Central memory CD8-positive, alpha-beta T cell (primary cell): ENCODE data around the gene RAX2.

ENCODE experiments used
- ATAC-seq: fragments of 150-1000 bp; cut with Tn5 transposase; replicated peaks from 2 replicates; pipeline ENCODE4 v1.10.0; 2022; ENCODE audit warnings: mild to moderate bottlenecking, moderate FRiP score, moderate number of reproducible peaks; ENCODE audit not compliant: poor library complexity, severe bottlenecking; ENCODE audit errors: extremely low read depth
- DNase-seq, 2 donors: peaks; one replicate each; pipeline ENCODE4 v3.0.0; 2021; ENCODE audit warnings: low spot score in 2 of 2
- H3K27ac Mint-ChIP-seq: one replicate; pipeline ENCODE4 v1.8.0; 2022; ENCODE audit warnings: low read depth, mild to moderate bottlenecking, moderate library complexity, mixed read lengths
- H3K27me3 Mint-ChIP-seq: one replicate; pipeline ENCODE4 v1.8.0; 2022; ENCODE audit warnings: mixed read lengths
- H3K36me3 Mint-ChIP-seq: one replicate; pipeline ENCODE4 v1.8.0; 2022; ENCODE audit warnings: mild to moderate bottlenecking, moderate library complexity, mixed read lengths; ENCODE audit not compliant: insufficient read depth
- H3K4me1 Mint-ChIP-seq: one replicate; pipeline ENCODE4 v1.8.0; 2022; ENCODE audit warnings: mixed read lengths
- H3K4me3 Mint-ChIP-seq: one replicate; pipeline ENCODE4 v1.8.0; 2022; ENCODE audit warnings: mild to moderate bottlenecking, moderate library complexity, mixed read lengths
- H3K9me3 Mint-ChIP-seq: one replicate; pipeline ENCODE4 v1.8.0; 2022; ENCODE audit warnings: mixed read lengths

The RAX2 gene

DNA sequence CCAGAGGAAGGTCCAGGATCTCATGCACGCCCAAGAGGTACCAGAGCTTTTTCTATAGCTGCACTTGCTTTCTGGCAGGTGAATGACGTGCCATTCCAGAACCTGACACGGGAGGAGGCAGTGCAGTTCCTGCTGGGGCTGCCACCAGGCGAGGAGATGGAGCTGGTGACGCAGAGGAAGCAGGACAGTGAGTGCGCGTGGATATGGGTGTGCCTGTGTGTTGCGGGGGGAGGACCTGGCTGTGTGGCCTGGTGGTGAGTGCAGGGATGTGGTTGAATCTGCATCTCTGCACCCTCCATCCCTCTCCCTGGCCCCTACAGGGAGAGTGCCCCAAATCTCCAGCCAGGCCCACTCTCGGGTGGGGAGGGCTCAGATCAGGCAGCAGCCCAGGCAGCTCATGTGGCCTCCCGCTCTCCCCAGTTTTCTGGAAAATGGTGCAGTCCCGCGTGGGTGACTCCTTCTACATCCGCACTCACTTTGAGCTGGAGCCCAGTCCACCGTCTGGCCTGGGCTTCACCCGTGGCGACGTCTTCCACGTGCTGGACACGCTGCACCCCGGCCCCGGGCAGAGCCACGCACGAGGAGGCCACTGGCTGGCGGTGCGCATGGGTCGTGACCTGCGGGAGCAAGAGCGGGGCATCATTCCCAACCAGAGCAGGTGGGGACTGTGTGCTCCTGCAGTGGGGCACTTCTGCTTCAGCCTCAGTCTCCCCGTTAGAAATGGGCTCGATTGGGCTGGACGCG is 33.4 kb downstream of the RAX2 start:
- Mint-ChIP-seq H3K4me1 (no peaks in the 10 kb centered on the region), H3K27ac (no peak overlapping the region), H3K4me3 (no peak overlapping the region), H3K36me3 (no peaks in the 10 kb centered on the region), H3K9me3 (no peaks in the 10 kb centered on the region), H3K27me3 (no peaks in the 10 kb centered on the region)
- ATAC-seq (no peak), DNase-seq (no peak)

- DNase-seq = no peak
- Mint-ChIP-seq H3K4me1 (no peaks in the 10 kb centered on the region), H3K27ac (peak overlapping the region; percentile 66), H3K4me3 (no peak overlapping the region), H3K9me3 (no peaks in the 10 kb centered on the region), H3K36me3 (no peaks in the 10 kb centered on the region), H3K27me3 (no peaks in the 10 kb centered on the region)
- no peak for ATAC-seq
These were observed 34.4 kb downstream of the RAX2 start for GRCh38 chr19:3737487-3738205.

DNA sequence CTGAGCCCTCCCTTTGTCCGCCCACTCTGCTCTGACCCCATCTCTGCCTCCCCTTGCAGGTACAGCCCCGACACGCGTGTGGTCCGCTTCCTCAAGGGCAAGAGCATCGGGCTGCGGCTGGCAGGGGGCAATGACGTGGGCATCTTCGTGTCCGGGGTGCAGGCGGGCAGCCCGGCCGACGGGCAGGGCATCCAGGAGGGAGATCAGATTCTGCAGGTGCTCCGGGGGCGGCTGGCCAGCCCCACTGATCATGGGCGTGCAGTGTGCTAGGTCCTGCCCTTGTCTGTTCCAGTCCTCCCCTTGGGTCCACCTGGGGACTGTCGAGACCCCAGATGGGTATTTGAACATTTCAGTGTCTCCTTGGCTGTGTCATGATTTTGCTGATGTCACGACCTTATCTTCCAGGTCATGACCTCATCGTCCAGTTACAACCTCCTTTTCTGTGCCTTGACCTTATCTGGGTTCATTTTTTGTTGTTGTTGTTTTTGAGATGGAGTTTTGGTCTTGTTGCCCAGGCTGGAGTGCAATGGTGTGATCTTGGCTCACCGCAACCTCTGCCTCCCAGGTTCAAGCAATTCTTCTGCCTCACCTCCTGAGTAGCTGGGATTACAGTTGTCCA is 35.8 kb downstream of the RAX2 start:
- Mint-ChIP-seq H3K27me3 (no peaks in the 10 kb centered on the region), H3K4me3 (no peak overlapping the region), H3K4me1 (no peaks in the 10 kb centered on the region), H3K36me3 (no peaks in the 10 kb centered on the region), H3K9me3 (no peaks in the 10 kb centered on the region), H3K27ac (no peak overlapping the region)
- DNase-seq (no peak), ATAC-seq (no peak)

- Mint-ChIP-seq H3K9me3 (no peaks in the 10 kb centered on the region), H3K4me1 (no peaks in the 10 kb centered on the region), H3K36me3 (no peaks in the 10 kb centered on the region), H3K27ac (no peak overlapping the region), H3K4me3 (no peak overlapping the region), H3K27me3 (no peaks in the 10 kb centered on the region)
- ATAC-seq (no peak), DNase-seq (no peak)
These were observed 37.8 kb downstream of the RAX2 start for GRCh38 chr19:3734310-3734600.

DNA sequence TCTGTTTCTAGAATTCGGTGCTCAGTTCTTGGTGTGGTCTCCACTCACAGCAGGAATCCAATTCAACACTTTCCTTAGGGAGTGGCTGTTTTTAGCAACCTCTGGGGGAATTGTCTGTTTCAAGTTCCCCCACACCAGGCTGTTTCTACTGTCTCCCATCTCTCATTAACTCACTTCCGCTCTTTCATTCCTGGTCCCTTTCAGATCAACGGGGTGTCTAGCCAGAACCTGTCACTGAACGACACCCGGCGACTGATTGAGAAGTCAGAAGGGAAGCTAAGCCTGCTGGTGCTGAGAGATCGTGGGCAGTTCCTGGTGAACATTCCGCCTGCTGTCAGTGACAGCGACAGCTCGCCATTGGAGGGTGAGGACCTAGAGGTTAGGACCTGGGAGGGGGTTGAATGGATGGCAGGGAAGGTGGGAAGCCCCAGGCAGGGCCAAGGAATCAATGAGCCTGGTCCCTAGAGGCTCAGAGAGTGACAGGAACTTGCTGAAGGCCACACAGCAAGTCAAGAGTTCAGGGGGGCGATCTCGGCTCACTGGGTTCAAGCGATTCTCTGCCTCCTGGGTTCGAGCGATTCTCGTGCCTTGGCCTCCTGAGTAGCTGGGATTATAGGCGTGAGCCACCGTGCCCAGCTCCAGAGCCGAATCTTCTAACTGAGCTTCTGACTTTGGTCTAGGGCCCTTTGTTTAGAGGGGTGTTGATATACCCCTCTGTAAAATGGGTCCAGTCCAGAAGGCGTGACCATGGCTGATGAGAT is 38.3 kb downstream of the RAX2 start:
- no peak for ATAC-seq
- Mint-ChIP-seq H3K27ac (no peak overlapping the region), H3K27me3 (no peaks in the 10 kb centered on the region), H3K4me1 (no peaks in the 10 kb centered on the region), H3K9me3 (no peaks in the 10 kb centered on the region), H3K4me3 (no peak overlapping the region), H3K36me3 (no peaks in the 10 kb centered on the region)
- no peak for DNase-seq

- H3K4me1 Mint-ChIP-seq = no peaks in the 10 kb centered on the region
- H3K9me3 Mint-ChIP-seq = no peaks in the 10 kb centered on the region
- DNase-seq (no peak), ATAC-seq (no peak)
- no peaks in the 10 kb centered on the region for H3K36me3 Mint-ChIP-seq
- no peak overlapping the region for H3K27ac Mint-ChIP-seq
- no peaks in the 10 kb centered on the region for H3K27me3 Mint-ChIP-seq
- no peak overlapping the region for H3K4me3 Mint-ChIP-seq
These were observed 39.9 kb downstream of the RAX2 start for GRCh38 chr19:3732108-3732507.

GRCh38 chr19:3730457-3730958 is 41.5 kb downstream of the RAX2 start:
- Mint-ChIP-seq H3K36me3 (peaks cover 2% of the 10 kb centered on the region), H3K4me3 (no peak overlapping the region), H3K27me3 (no peaks in the 10 kb centered on the region), H3K4me1 (no peaks in the 10 kb centered on the region), H3K9me3 (no peaks in the 10 kb centered on the region), H3K27ac (no peak overlapping the region)
- DNase-seq = no peak
- no peak for ATAC-seq

DNA sequence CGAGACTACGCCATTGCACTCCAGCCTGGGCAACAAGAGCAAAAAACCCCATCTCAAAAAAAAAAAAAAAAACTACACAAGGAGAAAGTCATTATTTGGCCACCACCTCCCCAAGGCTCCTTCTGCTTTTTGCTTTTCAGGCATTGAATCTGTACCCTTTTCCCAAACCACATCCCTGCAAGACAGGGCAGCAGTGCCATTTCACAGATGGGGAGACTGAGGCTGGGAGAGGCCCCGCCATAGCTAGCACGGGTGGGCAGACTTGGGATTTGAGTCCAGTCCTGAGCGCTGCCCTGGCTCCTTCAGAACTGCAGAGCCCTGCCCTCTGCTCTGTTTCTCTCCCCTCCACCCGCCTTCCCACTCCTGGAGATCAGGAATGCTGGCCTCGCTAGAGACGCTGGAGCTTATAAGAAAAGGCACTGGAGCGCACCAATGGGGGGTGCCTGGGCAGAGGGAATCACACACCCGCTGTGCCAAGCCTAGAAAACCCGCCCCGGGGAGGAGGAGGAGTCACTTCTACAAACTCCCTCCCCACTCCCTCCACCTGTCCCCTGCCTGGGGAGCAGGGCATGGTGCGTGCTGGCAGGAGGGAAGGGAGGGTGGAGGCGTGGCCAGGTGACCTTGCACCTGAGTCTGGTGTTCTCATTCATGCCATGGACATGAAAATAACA is 46.3 kb downstream of the RAX2 start:
- Mint-ChIP-seq H3K27me3 (peaks cover 7% of the 10 kb centered on the region), H3K4me1 (no peaks in the 10 kb centered on the region), H3K4me3 (no peak overlapping the region), H3K9me3 (no peaks in the 10 kb centered on the region), H3K27ac (no peak overlapping the region), H3K36me3 (peaks cover 2% of the 10 kb centered on the region)
- ATAC-seq (no peak), DNase-seq (no peak)

- H3K4me1 Mint-ChIP-seq = no peaks in the 10 kb centered on the region
- no peak overlapping the region for H3K4me3 Mint-ChIP-seq
- H3K27me3 Mint-ChIP-seq = peaks cover 14% of the 10 kb centered on the region
- H3K9me3 Mint-ChIP-seq = no peaks in the 10 kb centered on the region
- DNase-seq (no peak), ATAC-seq (no peak)
- peaks cover 2% of the 10 kb centered on the region for H3K36me3 Mint-ChIP-seq
- H3K27ac Mint-ChIP-seq = no peak overlapping the region
These were observed 46.9 kb downstream of the RAX2 start for GRCh38 chr19:3725121-3725520.

- Mint-ChIP-seq H3K4me1 (no peaks in the 10 kb centered on the region), H3K27me3 (peaks cover 14% of the 10 kb centered on the region), H3K9me3 (no peaks in the 10 kb centered on the region), H3K36me3 (peaks cover 2% of the 10 kb centered on the region), H3K4me3 (no peak overlapping the region), H3K27ac (no peak overlapping the region)
- DNase-seq (no peak), ATAC-seq (no peak)
These were observed 48.1 kb downstream of the RAX2 start for GRCh38 chr19:3723883-3724282.

GRCh38 chr19:3723110-3723488 is 48.9 kb downstream of the RAX2 start:
- Mint-ChIP-seq H3K4me3 (peak overlapping the region; percentile 73), H3K27me3 (peaks cover 14% of the 10 kb centered on the region), H3K36me3 (peaks cover 2% of the 10 kb centered on the region), H3K9me3 (no peaks in the 10 kb centered on the region), H3K27ac (no peak overlapping the region), H3K4me1 (no peaks in the 10 kb centered on the region)
- DNase-seq = no peak
- no peak for ATAC-seq

DNA sequence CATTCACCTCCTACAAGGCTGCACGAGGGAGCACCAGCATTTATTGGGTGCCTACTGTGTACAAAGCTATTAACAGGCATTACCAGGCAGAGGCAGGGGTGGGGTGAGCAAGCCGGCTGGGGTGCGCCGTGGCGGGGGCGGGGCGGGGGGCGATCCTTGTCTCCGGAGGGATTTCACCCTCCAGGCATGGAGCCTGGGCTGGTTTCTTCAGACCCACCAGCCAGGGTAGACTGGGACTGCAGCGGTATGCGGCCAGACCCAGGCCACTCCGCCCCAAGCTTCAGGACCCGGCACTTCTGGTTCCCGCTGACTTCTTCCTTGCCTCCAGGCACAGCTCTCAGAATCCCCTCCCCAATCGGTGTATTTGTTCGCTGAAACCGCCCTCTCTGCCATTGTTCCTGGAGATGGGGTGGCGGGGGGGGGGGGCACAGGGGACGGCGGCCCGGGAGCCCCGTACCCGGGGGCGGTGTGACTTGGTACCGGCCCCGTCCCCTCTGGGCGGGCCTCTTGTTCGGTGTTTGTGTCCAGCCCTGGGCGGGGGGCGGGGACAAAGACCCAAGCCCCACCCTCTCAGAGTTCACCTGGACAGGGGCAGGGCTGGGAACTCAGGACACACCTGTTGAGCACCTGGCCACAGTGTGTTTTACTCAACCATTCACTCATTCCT is 49.5 kb downstream of the RAX2 start:
- DNase-seq (no peak), ATAC-seq (no peak)
- H3K27ac Mint-ChIP-seq = no peak overlapping the region
- no peaks in the 10 kb centered on the region for H3K9me3 Mint-ChIP-seq
- no peaks in the 10 kb centered on the region for H3K4me1 Mint-ChIP-seq
- H3K36me3 Mint-ChIP-seq = peaks cover 2% of the 10 kb centered on the region
- H3K4me3 Mint-ChIP-seq = peak overlapping the region; percentile 73
- peaks cover 14% of the 10 kb centered on the region for H3K27me3 Mint-ChIP-seq
